Testis (tissue), 3 donors: ENCODE data around the gene DPF3. TPM values are rescaled to one million over a fixed set of nuclear protein-coding genes. Genes with fewer than 3 reads are reported as not detected.

Experiments
- DNase-seq: peaks from one replicate; pipeline ENCODE4 v3.0.0-alpha.2; 2019
- H3K27ac ChIP-seq, 2 donors: fragments of 200-600 bp; sonication (generic); one replicate each; pipeline ENCODE4 v1.5.1; 2019
- H3K27me3 ChIP-seq: fragments of 200-600 bp; sonication (generic); one replicate; pipeline ENCODE4 v1.5.1; 2019
- H3K36me3 ChIP-seq: fragments of 200-600 bp; sonication (generic); one replicate; pipeline ENCODE4 v1.5.1; 2017; ENCODE audit warnings: low read depth; ENCODE audit errors: missing control alignments
- H3K4me1 ChIP-seq: fragments of 200-600 bp; sonication (generic); one replicate; pipeline ENCODE4 v1.5.1; 2019
- H3K4me3 ChIP-seq, 2 donors: fragments of 200-600 bp; sonication (generic); one replicate each; pipeline ENCODE4 v1.5.1; 2017 to 2019
- H3K9me3 ChIP-seq: fragments of 200-600 bp; sonication (generic); one replicate; pipeline ENCODE4 v1.5.1; 2017
- CTCF ChIP-seq, 3 experiments: fragments of 450-650 bp in 2 of 3; fragments of 200-600 bp in 1 of 3; sonication (generic) in 1 of 3; IDR thresholded peaks; one replicate each; pipeline ENCODE4 v1.5.1; 2016 to 2019; ENCODE audit warnings: antibody characterized with exemption in 3 of 3, mild to moderate bottlenecking in 2 of 3, moderate library complexity in 1 of 3
- POLR2A ChIP-seq: fragments of 450-650 bp; IDR thresholded peaks from one replicate; pipeline ENCODE4 v1.6.1; 2017; ENCODE audit warnings: antibody characterized with exemption, mild to moderate bottlenecking, moderate library complexity
- WGBS, 2 donors: methylation state at CpG; one replicate each; pipeline ENCODE4 v1.1.5; 2018; 5-methylcytosine and 5-hydroxymethylcytosine counted together
- intact Hi-C: fragments of 100-400 bp; cut with DNase I; formaldehyde crosslinking; loops from one replicate; pipeline ENCODE4 v1.15.1; 2023; ENCODE audit warnings: low total_unique reads
- polyA plus RNA-seq: library from polyadenylated mRNA; stranded (reverse); fragments of 350-450 nt; fragmentation: Illumina TruSeq; extraction: RNeasy Lipid Tissue Mini Kit (QIAGEN cat#74804); gene quantifications from one replicate; pipeline ENCODE4 v1.2.3, GENCODE V29; 2014; ENCODE audit warnings: low read depth, low replicate concordance; ENCODE audit not compliant: insufficient read depth
- total RNA-seq, 2 donors: library from RNA; depleted of rRNA; stranded (reverse); fragments of >200 nt; gene quantifications; one replicate each; pipeline ENCODE4 v1.2.3, GENCODE V29; 2016

The DPF3 gene
- total and polyA plus RNA-seq, 3 donors from 2014 or later = 14.6 to 41.6 (median 26.4) TPM

- Histone ChIP-seq H3K4me1 (peaks cover 20% of the 10 kb centered on the region), H3K36me3 (no peaks in the 10 kb centered on the region), H3K9me3 (no peaks in the 10 kb centered on the region), H3K27me3 (no peaks in the 10 kb centered on the region), H3K27ac (peak overlapping the region; percentile 65 to 74), H3K4me3 (no peak overlapping the region)
- 35 to 38% methylated on average over 9 of the region's 9 CpGs for WGBS, 2 donors
- TF ChIP-seq POLR2A = no peak
- intact Hi-C loops = no loop called here
- peak; percentile 33 for DNase-seq
These were observed 178.1 kb downstream of the DPF3 start for GRCh38 chr14:72715850-72716228.

GRCh38 chr14:72715215-72715849, 178.6 kb downstream of the DPF3 start:
- Histone ChIP-seq H3K9me3 (no peaks in the 10 kb centered on the region), H3K4me1 (peaks cover 20% of the 10 kb centered on the region), H3K27ac (peak overlapping the region; percentile 65 to 74), H3K4me3 (no peak overlapping the region), H3K36me3 (no peaks in the 10 kb centered on the region), H3K27me3 (no peaks in the 10 kb centered on the region)
- WGBS, 2 donors = 28 to 62% methylated on average over 7 of the region's 7 CpGs
- peak; percentile 78 for DNase-seq
- intact Hi-C loops = no loop called here
- TF ChIP-seq POLR2A (no peak), CTCF (IDR thresholded peaks at IDR 0.05) (no peak)

GRCh38 chr14:72714871-72715214, 179.1 kb downstream of the DPF3 start:
- 49 to 50% methylated on average over 8 of the region's 8 CpGs for whole genome bisulfite sequencing, 2 donors
- no peak for TF ChIP-seq POLR2A
- TF ChIP-seq CTCF (IDR thresholded peaks at IDR 0.05) = no peak

GRCh38 chr14:72714094-72714493, 179.8 kb downstream of the DPF3 start:
- no peaks in the 10 kb centered on the region for H3K27me3 ChIP-seq
- WGBS, 2 donors = 82 to 88% methylated on average over 14 of the region's 14 CpGs
- no peak overlapping the region for H3K4me3 ChIP-seq
- H3K27ac ChIP-seq = no peak overlapping the region
- H3K9me3 ChIP-seq = no peaks in the 10 kb centered on the region
- no peak for DNase-seq
- peaks cover 20% of the 10 kb centered on the region for H3K4me1 ChIP-seq
- no peaks in the 10 kb centered on the region for H3K36me3 ChIP-seq
- intact Hi-C loops = no loop called here
- no peak for TF ChIP-seq POLR2A
- no peak for TF ChIP-seq CTCF (IDR thresholded peaks at IDR 0.05)

More at GRCh38 chr14:72714871-72715214, 179.1 kb downstream of the DPF3 start:
- H3K4me3 ChIP-seq = no peak overlapping the region
- H3K36me3 ChIP-seq = no peaks in the 10 kb centered on the region
- H3K27me3 ChIP-seq = no peaks in the 10 kb centered on the region
- no peaks in the 10 kb centered on the region for H3K9me3 ChIP-seq
- intact Hi-C loops = no loop called here
- peaks cover 20% of the 10 kb centered on the region for H3K4me1 ChIP-seq
- DNase-seq = no peak
- H3K27ac ChIP-seq = peak overlapping the region; percentile 44 to 74

GRCh38 chr14:72711936-72712335, 182.0 kb downstream of the DPF3 start:
- WGBS, 2 donors = 89 to 91% methylated on average over 12 of the region's 12 CpGs

More at GRCh38 chr14:72711936-72712335, 182.0 kb downstream of the DPF3 start:
- Histone ChIP-seq H3K36me3 (no peaks in the 10 kb centered on the region), H3K27me3 (no peaks in the 10 kb centered on the region), H3K4me3 (no peak overlapping the region), H3K27ac (no peak overlapping the region), H3K9me3 (no peaks in the 10 kb centered on the region), H3K4me1 (peaks cover 20% of the 10 kb centered on the region)
- intact Hi-C loops = no loop called here
- no peak for DNase-seq
- no peak for TF ChIP-seq CTCF (IDR thresholded peaks at IDR 0.05)
- no peak for TF ChIP-seq POLR2A
